Left renal cortex interstitium (tissue), 4 donors: ENCODE results near the gene OTUD5. TPM values are rescaled to one million over a fixed set of nuclear protein-coding genes. Genes with fewer than 3 reads are reported as not detected.
A peak's percentile ranks its signal among the peaks of the same experiment; 100 is the strongest.
"Not testable (repeated sequence)": the region's sequence is repeated elsewhere in the genome, so short reads cannot be mapped to it uniquely, and the experiment has no call there.

Experiments used
- DNase-seq, 4 donors: peaks; one replicate each; pipeline ENCODE4 v3.0.0-alpha.2; 2013; ENCODE audit warnings: low read depth in 4 of 4, low spot score in 2 of 4, missing footprints in 1 of 4
- polyA plus RNA-seq, 4 donors: library from polyadenylated mRNA; unstranded; fragments of 120-200 nt; gene quantifications; one replicate each; pipeline ENCODE4 v1.2.1, GENCODE V29; 2013; ENCODE audit not compliant: insufficient read length in 4 of 4

The OTUD5 gene
- polyA plus RNA-seq, 4 donors, result 62.5 to 72.7 (median 67.7) TPM

DNA sequence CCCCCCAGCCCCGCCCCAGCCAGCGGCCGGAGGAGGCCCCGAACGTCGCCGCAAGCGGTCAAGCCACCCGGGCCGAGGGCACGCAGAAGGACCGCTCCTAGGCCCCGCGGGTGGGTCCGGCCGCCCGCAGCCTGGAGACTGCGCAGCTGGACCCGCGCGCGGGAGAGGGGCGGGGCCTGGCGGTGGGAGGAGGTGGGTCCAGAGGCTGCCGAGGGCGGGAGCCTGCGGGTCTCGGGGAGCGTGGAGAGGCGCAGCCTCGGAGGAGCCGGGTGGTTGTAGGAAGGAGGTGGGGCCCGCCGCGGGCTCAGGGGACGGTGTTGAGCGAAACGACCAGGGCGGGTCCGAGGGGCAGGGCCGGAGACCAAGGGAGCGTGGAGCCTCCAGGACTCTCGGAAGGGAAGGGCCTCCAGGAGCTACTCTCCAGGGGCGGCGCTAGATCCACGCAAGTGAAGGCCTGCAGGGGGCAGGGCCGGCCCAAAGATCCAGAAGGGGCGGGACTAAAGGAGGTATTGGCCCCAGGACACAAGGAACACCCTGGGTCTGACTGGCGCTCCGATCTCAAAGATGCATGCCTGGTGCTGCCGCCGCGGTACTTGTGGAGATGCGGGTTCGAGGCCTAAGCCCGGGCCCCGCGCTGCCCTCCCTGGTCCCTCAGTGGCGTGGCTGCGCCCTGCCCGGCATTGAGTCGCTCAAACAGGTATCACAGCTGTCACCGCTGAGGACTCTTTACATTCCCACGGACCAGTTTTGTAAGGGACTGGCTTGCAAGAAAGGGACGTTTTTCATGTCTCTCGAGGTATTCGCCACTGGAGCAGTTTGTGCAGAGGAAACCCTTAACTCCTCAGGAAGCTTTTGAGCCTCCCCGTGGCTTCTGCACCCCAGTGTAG, 65.8 kb downstream of the OTUD5 start:
- peak in 2 of 4 donors; percentile 51 to 70 for DNase-seq

DNA sequence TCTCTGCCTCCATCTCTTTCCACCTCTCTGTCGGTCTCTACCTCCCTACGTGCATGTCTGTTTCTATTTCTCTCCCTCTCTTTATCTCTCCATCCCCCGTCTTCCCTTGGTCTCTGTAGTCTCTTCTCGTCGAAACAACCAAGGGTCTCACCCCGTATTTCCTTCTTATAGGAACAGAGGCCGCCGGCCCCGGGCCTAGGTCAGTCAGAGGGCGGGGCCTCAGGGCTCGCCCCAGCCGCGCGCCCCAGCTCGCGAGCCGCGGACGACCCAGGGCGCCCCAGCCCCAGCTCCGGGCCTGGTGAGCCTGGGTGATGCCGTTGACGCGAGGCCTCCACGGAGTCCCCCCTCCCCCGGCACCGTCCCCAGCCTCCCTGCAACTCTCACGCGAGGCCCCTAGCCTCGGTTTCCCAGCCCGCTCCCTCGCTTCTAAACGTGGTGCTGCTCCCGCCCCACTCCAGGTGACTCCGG, 66.4 kb downstream of the OTUD5 start:
- DNase-seq, result no peak

DNA sequence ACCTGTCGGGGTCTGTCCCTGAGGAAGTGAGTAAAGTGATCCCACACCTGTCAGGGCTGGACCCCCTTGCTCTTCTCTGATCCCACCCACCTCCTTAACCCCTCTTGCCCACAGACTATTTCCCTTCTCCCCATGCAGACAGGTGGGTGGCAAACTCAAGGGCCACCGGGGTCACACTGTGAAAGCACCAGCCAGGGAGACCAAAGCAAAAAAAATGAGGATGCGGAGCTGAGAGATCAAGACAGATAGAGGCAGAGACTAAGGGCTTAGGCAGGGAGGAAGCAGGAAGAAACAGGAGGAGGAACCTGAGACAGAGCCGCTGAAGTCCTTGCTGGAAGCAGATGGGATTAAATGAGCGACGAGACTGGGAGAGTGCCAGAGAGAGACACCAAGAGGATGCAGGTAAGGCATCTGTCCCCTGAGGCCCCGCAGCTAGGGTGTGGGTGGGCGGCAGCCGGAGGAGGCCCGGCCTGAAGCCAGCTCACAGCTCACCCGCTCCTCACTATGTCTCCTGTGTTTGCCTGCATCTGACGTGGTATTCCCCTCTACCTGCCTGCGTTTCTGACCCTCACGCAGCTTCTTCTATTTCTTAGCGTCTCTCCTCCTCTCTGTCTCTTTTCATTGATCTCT, 67.0 kb downstream of the OTUD5 start:
- DNase-seq, result no peak

DNA sequence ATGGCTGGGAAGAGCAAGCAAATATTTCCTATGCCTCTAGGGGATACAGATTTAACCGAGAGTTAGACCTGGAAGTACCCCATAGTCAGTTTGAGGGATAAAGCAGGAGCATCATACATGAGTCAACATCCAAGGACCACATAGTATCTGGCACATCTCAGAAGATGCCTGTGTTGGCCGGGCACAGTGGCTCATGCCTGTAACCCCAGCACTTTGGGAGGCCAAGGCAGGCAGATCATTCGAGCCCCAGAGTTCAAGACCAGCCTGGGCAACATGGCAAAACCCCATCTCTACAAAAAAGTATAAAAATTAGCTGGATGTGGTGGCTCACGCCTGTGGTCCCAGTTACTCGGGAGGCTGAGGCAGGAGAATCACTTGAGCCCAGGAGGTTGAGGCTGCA, 70.8 kb downstream of the OTUD5 start:
- not testable (repeated sequence) for DNase-seq

DNA sequence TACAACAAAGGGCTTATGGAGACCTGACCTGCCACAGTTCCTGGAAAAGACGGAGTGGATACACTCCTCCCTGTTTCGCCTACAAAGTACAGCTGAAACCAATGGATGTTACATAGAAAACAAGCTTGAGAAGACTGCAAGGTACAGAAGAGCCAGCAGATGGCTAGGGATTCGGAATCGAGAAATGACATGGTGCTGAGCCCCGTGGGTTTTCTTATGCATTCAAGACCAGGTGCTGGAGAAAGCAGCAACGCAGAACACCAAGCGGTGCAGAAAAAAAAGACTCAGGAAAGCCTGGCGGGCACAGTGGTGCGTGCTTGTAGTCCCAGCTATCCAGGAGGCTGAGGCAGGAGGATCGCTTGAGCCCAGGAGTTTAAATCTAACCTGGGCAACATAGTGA, 73.7 kb downstream of the OTUD5 start:
- DNase-seq, result no peak

DNA sequence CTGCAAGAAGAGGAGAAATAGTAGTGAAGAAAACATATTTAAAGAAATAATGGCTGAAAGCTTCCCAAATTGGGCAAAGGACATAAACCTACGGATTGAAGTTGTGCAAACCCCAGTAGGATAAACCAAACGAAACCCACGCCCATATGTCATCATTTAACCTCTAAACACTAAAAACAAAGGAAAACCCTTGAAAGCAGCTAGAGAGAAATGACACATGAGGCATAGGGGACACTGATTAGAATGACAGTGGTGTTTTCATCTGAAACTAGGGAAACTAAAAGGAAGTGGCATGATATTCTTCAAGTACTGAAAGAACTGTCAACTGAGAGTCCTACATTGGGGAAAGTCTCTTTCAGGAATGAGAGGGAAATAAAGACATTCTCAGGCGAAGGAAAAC, 80.5 kb downstream of the OTUD5 start:
- DNase-seq, result not testable (repeated sequence)

Other genes starting within 250 kb of the OTUD5 start
- 1 to 10 TPM; 1.4 to 1.9 (median 1.7) TPM for gene GLOD5, start 195.9 kb downstream of the OTUD5 start, polyA plus RNA-seq
- gene GATA1, start 171.0 kb downstream of the OTUD5 start, polyA plus RNA-seq, result 1 to 10 TPM in 1 of 4 donors, under 1 TPM in 3; 0.38 to 1.3 (median 0.87) TPM
- 100 to 1,000 TPM; 135 to 220 (median 177) TPM for gene HDAC6, start 155.5 kb downstream of the OTUD5 start, polyA plus RNA-seq
- gene ERAS, start 131.1 kb downstream of the OTUD5 start, polyA plus RNA-seq, result under 1 TPM in 2 of 4 donors, not detected in 2; 0.16 to 0.36 TPM
- 10 to 100 TPM in 2 of 4 donors, 1 to 10 TPM in 2; 8.4 to 22.7 (median 14.5) TPM for gene PCSK1N, start 122.0 kb downstream of the OTUD5 start, polyA plus RNA-seq
- 10 to 100 TPM; 37.2 to 61.4 (median 50.1) TPM for gene TIMM17B, start 59.8 kb downstream of the OTUD5 start, polyA plus RNA-seq
- gene PQBP1, start 59.7 kb downstream of the OTUD5 start, polyA plus RNA-seq, result 10 to 100 TPM; 73.1 to 89.9 (median 77.8) TPM
- 10 to 100 TPM; 30.4 to 37.3 (median 33.0) TPM for gene SLC35A2, start 46.0 kb downstream of the OTUD5 start, polyA plus RNA-seq
- 1 to 10 TPM; 5.9 to 8.8 (median 7.4) TPM for gene PIM2, start 38.6 kb downstream of the OTUD5 start, polyA plus RNA-seq
- gene KCND1, start 14.2 kb upstream of the OTUD5 start, polyA plus RNA-seq, result 1 to 10 TPM; 2.3 to 3.4 (median 2.8) TPM
- 10 to 100 TPM; 36.0 to 72.1 (median 51.3) TPM for gene GRIPAP1, start 44.7 kb upstream of the OTUD5 start, polyA plus RNA-seq
- gene TFE3, start 85.8 kb upstream of the OTUD5 start, polyA plus RNA-seq, result 10 to 100 TPM; 26.9 to 39.1 (median 33.8) TPM
- 10 to 100 TPM in 3 of 4 donors, 1 to 10 TPM in 1; 7.9 to 20.0 (median 13.0) TPM for gene CCDC120, start 101.4 kb upstream of the OTUD5 start, polyA plus RNA-seq
- 10 to 100 TPM; 31.6 to 46.2 (median 41.1) TPM for gene PRAF2, start 116.4 kb upstream of the OTUD5 start, polyA plus RNA-seq
- 10 to 100 TPM; 53.7 to 63.8 (median 61.5) TPM for gene WDR45, start 122.3 kb upstream of the OTUD5 start, polyA plus RNA-seq
- gene GPKOW, start 166.1 kb upstream of the OTUD5 start, polyA plus RNA-seq, result 10 to 100 TPM; 23.8 to 27.6 (median 25.0) TPM
- gene MAGIX, start 205.2 kb upstream of the OTUD5 start, polyA plus RNA-seq, result 1 to 10 TPM; 5.0 to 7.5 (median 5.8) TPM
- gene PLP2, start 214.3 kb upstream of the OTUD5 start, polyA plus RNA-seq, result 10 to 100 TPM; 29.7 to 40.9 (median 32.6) TPM
- gene PRICKLE3, start 228.8 kb upstream of the OTUD5 start, polyA plus RNA-seq, result 1 to 10 TPM; 4.2 to 6.5 (median 4.9) TPM
- gene SYP, start 242.6 kb upstream of the OTUD5 start, polyA plus RNA-seq, result 1 to 10 TPM; 2.1 to 3.4 (median 2.9) TPM